GM18868 (cell line): ENCODE measurements around the gene VIM.
"Not testable (repeated sequence)": the region's sequence is repeated elsewhere in the genome, so short reads cannot be mapped to it uniquely, and the experiment has no call there.

Experiments
- ATAC-seq: cut with Tn5 transposase; IDR thresholded peaks from one replicate; pipeline ENCODE4 v1.9.1; 2021; ENCODE audit warnings: mild to moderate bottlenecking, moderate library complexity; ENCODE audit not compliant: unreplicated experiment

Gene VIM

DNA sequence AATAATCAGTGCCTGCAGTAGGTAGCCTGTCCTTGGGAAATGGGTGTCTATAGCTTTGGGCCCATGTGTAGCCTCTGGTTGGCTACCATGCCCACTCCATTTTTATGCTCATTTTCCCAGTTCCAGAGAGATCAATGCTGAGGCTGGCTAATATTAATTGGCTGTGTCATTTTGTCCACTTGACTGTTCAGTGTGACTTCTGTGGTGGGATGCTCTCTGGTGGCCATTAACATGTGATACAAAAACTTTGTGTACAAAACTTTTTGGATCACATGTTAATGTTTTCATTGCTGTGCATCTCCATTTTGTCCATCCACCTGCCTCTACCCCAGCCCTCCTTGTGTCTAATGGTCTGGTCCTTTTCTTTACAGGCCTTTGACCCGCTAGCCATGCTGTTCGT is 22.7 kb downstream of the VIM start:
- ATAC-seq, result no peak

GRCh38 chr10:17254543-17255050 is 26.6 kb downstream of the VIM start:
- not testable (repeated sequence) for ATAC-seq

GRCh38 chr10:17255512-17255911 is 27.5 kb downstream of the VIM start:
- no peak for ATAC-seq

DNA sequence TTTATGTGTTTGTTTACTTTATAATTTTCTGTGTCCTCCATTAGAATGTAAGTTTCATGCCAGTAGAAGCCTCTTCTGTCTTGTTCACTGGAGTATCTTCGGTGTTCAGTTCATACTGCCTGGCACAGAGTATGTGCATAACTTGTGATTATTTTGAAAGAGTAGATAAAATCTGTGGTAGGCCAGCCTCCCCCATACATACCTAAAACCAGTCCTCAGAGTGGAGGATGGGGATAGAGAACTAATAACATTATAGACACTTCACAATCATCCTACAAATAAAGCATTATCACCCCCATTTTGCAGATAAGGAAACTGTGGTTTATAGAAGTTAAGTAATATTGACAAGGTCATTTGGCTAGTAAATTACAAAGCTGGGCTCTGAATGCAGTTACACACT is 28.0 kb downstream of the VIM start:
- ATAC-seq, result no peak

DNA sequence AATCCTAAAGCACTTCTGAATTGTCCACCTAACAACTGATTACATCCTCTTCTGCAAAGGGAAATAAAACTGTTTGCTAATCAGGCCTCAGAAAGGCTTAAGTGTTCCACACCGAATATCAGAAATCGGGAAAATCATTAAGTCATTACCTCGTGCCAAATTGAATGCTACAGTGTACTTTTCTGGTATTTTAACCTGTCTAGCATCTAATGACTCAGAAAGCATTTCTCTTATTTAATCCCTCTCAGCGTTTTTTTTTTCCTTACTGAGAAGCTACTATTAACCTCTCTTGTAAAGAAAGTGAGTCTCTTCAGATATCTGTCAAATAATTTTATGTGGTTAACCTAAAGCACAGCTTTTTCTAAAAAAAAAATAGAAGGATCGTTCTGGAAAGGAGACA is 28.6 kb downstream of the VIM start:
- ATAC-seq, result no peak

DNA sequence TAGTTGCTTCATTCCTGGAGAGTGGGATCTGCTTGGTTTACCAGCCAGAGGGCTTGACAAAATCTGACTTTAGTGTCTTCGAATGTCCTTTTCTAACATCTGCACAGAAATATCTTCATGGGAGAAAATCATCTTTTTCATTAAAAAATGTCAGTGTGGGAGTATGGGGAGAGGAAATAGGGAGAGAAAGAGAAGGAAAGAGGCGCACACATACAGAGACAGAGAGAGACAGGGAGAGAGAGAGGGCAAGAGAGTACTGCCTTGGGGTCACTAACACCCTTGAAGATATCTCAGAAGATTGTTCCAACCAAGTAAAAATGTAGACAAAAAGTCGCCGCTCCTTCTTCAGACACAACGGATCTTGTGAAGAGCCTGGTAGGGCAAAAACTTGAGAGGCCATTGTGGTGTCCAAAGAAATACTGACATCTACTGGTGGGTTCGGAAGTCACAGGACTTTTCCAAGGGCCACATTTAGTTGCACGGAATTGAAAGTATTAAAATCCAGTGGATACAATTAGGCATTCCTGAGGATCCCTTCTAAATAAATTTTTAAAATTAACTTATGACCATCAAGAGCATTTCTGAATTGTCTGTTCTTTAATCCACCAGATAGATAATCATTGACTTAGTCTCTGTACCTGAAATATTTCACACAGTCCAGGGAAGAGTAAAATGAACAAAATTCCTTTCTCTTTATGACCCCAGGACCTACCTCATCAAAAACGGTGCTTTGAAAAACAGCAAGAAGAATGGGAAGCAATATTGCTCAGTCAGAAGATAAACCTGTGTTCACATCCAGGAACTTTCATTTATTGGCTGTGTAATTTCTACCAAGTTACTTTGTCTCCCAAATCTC is 29.7 kb downstream of the VIM start:
- peak; percentile 84 for ATAC-seq

DNA sequence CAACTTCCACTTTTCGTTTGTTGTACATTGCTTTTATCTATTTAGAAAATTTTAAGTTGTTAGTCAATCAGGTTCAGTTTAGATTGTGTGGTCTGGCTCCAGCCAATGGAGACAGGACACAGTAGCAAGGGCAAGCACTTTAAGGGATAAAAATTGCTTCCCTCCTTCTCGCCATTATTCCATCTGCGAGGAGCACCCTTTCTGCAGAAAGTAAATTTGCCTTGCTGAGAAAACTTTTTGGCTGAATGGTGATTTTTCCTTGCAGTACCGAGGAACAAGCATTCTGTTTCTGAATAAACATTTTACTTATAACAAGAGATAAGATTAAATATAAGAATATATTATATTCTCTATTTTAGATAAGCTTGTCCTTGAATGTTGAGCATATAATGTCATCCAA is 34.5 kb downstream of the VIM start:
- no peak for ATAC-seq

DNA sequence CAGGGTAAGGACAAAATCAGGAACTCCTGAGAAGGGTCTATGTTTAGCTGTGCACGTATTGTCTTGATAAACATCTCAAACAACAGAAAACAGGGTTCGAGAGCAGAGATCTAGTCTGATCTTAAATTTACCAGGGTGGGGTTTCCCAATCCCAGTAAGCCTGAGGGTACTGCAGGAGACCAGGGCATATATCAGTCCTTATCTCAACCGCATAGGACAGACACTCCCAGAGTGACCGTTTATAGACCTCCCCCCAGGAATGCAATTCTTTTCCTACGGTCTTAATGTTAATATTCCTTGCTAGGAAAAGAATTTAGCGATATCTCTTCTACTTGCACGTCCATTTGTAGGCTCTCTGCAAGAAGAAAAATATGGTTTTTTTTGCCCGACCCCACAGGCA is 35.5 kb downstream of the VIM start:
- no peak for ATAC-seq

GRCh38 chr10:17265468-17265867 is 37.4 kb downstream of the VIM start:
- no peak for ATAC-seq

DNA sequence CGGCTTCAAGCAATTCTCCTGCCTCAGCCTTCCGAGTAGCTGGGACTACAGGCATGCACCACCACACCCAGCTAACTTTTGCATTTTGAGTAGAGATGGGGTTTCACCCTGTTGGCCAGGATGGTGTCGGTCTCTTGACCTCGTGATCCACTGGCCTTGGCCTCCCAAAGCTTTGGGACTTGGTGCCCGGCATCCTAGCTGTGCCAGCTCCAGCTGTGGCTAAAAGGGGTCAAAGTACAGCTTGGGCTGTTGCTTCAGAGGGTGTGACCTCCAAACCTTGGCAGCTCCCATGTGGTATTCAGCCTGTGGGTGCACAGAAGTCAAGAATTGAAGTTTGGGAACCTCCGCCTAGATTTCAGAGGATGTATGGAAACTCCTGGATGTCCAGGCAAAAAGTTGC is 38.5 kb downstream of the VIM start:
- not testable (repeated sequence) for ATAC-seq

GRCh38 chr10:17272648-17273047 is 44.6 kb downstream of the VIM start:
- ATAC-seq, result no peak

GRCh38 chr10:17273403-17273802 is 45.4 kb downstream of the VIM start:
- no peak for ATAC-seq

- no peak for ATAC-seq
Measured at GRCh38 chr10:17276756-17277424, 48.8 kb downstream of the VIM start.

DNA sequence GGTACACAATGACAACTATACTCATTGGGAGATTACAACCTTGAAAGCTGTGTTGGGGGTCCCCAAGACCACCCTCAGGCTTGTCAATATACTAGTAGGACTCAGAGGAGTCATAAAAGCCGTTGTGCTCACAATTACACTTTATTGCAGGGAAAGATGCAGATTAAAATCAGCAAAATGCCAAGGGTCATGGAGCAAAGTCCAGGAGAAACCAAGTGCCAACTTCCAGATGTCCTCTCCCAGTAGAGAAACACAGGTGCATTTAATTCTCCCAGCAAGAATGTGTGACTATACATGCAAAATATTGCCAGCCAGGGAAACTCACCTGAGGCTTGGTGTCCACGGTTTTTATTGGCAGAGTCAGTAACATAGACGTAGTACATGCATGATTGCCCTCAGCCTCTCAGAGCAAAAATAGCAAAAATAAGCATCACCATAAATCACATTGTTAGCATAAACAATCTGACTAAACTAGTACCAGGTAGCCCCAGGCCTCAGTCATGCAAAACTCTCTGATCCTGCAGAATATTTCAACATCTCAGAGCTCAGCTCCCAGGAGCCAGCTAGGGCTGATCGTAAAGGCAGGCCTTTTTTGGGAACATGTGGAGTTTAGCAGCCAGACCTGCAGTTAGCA is 50.7 kb downstream of the VIM start:
- ATAC-seq, result no peak

GRCh38 chr10:17282311-17282710 is 54.3 kb downstream of the VIM start:
- no peak for ATAC-seq

- ATAC-seq, result no peak
Measured at GRCh38 chr10:17286562-17287550, 58.8 kb downstream of the VIM start.
